Testis (tissue), 3 donors: ENCODE measurements around the gene ASTN1. TPM values are rescaled to one million over a fixed set of nuclear protein-coding genes. Genes with fewer than 3 reads are reported as not detected.

Experiments
- DNase-seq: peaks from one replicate; pipeline ENCODE4 v3.0.0-alpha.2; 2019
- H3K27ac ChIP-seq, 2 donors: fragments of 200-600 bp; sonication (generic); one replicate each; pipeline ENCODE4 v1.5.1; 2019
- H3K27me3 ChIP-seq: fragments of 200-600 bp; sonication (generic); one replicate; pipeline ENCODE4 v1.5.1; 2019
- H3K36me3 ChIP-seq: fragments of 200-600 bp; sonication (generic); one replicate; pipeline ENCODE4 v1.5.1; 2017; ENCODE audit warnings: low read depth; ENCODE audit errors: missing control alignments
- H3K4me1 ChIP-seq: fragments of 200-600 bp; sonication (generic); one replicate; pipeline ENCODE4 v1.5.1; 2019
- H3K4me3 ChIP-seq, 2 donors: fragments of 200-600 bp; sonication (generic); one replicate each; pipeline ENCODE4 v1.5.1; 2017 to 2019
- H3K9me3 ChIP-seq: fragments of 200-600 bp; sonication (generic); one replicate; pipeline ENCODE4 v1.5.1; 2017
- CTCF ChIP-seq, 3 experiments: fragments of 450-650 bp in 2 of 3; fragments of 200-600 bp in 1 of 3; sonication (generic) in 1 of 3; IDR thresholded peaks; one replicate each; pipeline ENCODE4 v1.5.1; 2016 to 2019; ENCODE audit warnings: antibody characterized with exemption in 3 of 3, mild to moderate bottlenecking in 2 of 3, moderate library complexity in 1 of 3
- POLR2A ChIP-seq: fragments of 450-650 bp; IDR thresholded peaks from one replicate; pipeline ENCODE4 v1.6.1; 2017; ENCODE audit warnings: antibody characterized with exemption, mild to moderate bottlenecking, moderate library complexity
- WGBS, 2 donors: methylation state at CpG; one replicate each; pipeline ENCODE4 v1.1.5; 2018; 5-methylcytosine and 5-hydroxymethylcytosine counted together
- intact Hi-C: fragments of 100-400 bp; cut with DNase I; formaldehyde crosslinking; loops from one replicate; pipeline ENCODE4 v1.15.1; 2023; ENCODE audit warnings: low total_unique reads
- polyA plus RNA-seq: library from polyadenylated mRNA; stranded (reverse); fragments of 350-450 nt; fragmentation: Illumina TruSeq; extraction: RNeasy Lipid Tissue Mini Kit (QIAGEN cat#74804); gene quantifications from one replicate; pipeline ENCODE4 v1.2.3, GENCODE V29; 2014; ENCODE audit warnings: low read depth, low replicate concordance; ENCODE audit not compliant: insufficient read depth
- total RNA-seq, 2 donors: library from RNA; depleted of rRNA; stranded (reverse); fragments of >200 nt; gene quantifications; one replicate each; pipeline ENCODE4 v1.2.3, GENCODE V29; 2016

The ASTN1 gene
- total and polyA plus RNA-seq, 3 donors from 2014 or later: 1.2 to 2.7 (median 2.1) TPM

GRCh38 chr1:176820391-176821031 is 344.0 kb downstream of the ASTN1 start:
- no peaks in the 10 kb centered on the region for H3K9me3 ChIP-seq
- no peaks in the 10 kb centered on the region for H3K27me3 ChIP-seq
- H3K27ac ChIP-seq: no peak overlapping the region
- TF ChIP-seq CTCF (IDR thresholded peaks at IDR 0.05): no peak
- no peak for TF ChIP-seq POLR2A
- H3K4me1 ChIP-seq: no peaks in the 10 kb centered on the region
- WGBS, 2 donors: 58 to 72% methylated on average over 5 of the region's 5 CpGs
- no peak overlapping the region for H3K4me3 ChIP-seq
- intact Hi-C loops: no loop called here
- DNase-seq: no peak
- no peaks in the 10 kb centered on the region for H3K36me3 ChIP-seq

- H3K9me3 ChIP-seq: no peaks in the 10 kb centered on the region
- intact Hi-C loops: no loop called here
- no peaks in the 10 kb centered on the region for H3K4me1 ChIP-seq
- H3K27me3 ChIP-seq: no peaks in the 10 kb centered on the region
- WGBS, 2 donors: 79 to 86% methylated on average over 3 of the region's 3 CpGs
- TF ChIP-seq POLR2A (no peak), CTCF (IDR thresholded peaks at IDR 0.05) (no peak)
- no peaks in the 10 kb centered on the region for H3K36me3 ChIP-seq
- H3K27ac ChIP-seq: no peak overlapping the region
- no peak overlapping the region for H3K4me3 ChIP-seq
- no peak for DNase-seq
Observed at GRCh38 chr1:176816232-176816631, 348.3 kb downstream of the ASTN1 start.

GRCh38 chr1:176815621-176816020 is 348.9 kb downstream of the ASTN1 start:
- intact Hi-C loops: no loop called here
- Histone ChIP-seq H3K4me3 (no peak overlapping the region), H3K4me1 (no peaks in the 10 kb centered on the region), H3K9me3 (no peaks in the 10 kb centered on the region), H3K36me3 (no peaks in the 10 kb centered on the region), H3K27ac (no peak overlapping the region), H3K27me3 (no peaks in the 10 kb centered on the region)
- DNase-seq: no peak
- 91% methylated on average over 6 of the region's 6 CpGs for WGBS, 2 donors
- TF ChIP-seq CTCF (IDR thresholded peaks at IDR 0.05): no peak

- no peaks in the 10 kb centered on the region for H3K27me3 ChIP-seq
- TF ChIP-seq CTCF (IDR thresholded peaks at IDR 0.05) (no peak), POLR2A (no peak)
- no peaks in the 10 kb centered on the region for H3K36me3 ChIP-seq
- no peaks in the 10 kb centered on the region for H3K4me1 ChIP-seq
- H3K27ac ChIP-seq: no peak overlapping the region
- H3K4me3 ChIP-seq: no peak overlapping the region
- intact Hi-C loops: no loop called here
- DNase-seq: no peak
- 45 to 47% methylated on average over 4 of the region's 4 CpGs for WGBS, 2 donors
- H3K9me3 ChIP-seq: no peaks in the 10 kb centered on the region
Observed at GRCh38 chr1:176811511-176812288, 352.8 kb downstream of the ASTN1 start.

- Histone ChIP-seq H3K9me3 (no peaks in the 10 kb centered on the region), H3K4me3 (no peak overlapping the region), H3K27me3 (no peaks in the 10 kb centered on the region), H3K36me3 (no peaks in the 10 kb centered on the region), H3K27ac (no peak overlapping the region), H3K4me1 (no peaks in the 10 kb centered on the region)
- intact Hi-C loops: no loop called here
- no peak for DNase-seq
- TF ChIP-seq POLR2A: no peak
- TF ChIP-seq CTCF (IDR thresholded peaks at IDR 0.05): no peak
- WGBS, 2 donors: 82 to 83% methylated on average over 2 of the region's 2 CpGs
Observed at GRCh38 chr1:176809292-176809691, 355.2 kb downstream of the ASTN1 start.
